Coronary artery (tissue), 2 donors: ENCODE measurements around the gene GALNT17.
"Not testable (repeated sequence)": the region's sequence is repeated elsewhere in the genome, so short reads cannot be mapped to it uniquely, and the experiment has no call there.

ENCODE experiments used
- DNase-seq: peaks from one replicate; pipeline ENCODE4 v3.0.0-alpha.2; 2017; ENCODE audit warnings: low spot score
- H3K27ac ChIP-seq, 2 donors: fragments of 200-600 bp; sonication (generic); one replicate each; pipeline ENCODE4 v1.5.1; 2016 to 2019
- H3K4me3 ChIP-seq: fragments of 200-600 bp; sonication (generic); 2 replicates; pipeline ENCODE4 v1.5.1; 2016; ENCODE audit warnings: mild to moderate bottlenecking, moderate library complexity
- TF ChIP-seq, protein P1 (sequence below): fragments of 200-600 bp; sonication (generic); IDR thresholded peaks from one replicate; pipeline ENCODE4 v1.5.1; 2019; ENCODE audit warnings: antibody characterized with exemption

Gene GALNT17

GRCh38 chr7:71210220-71210619 lies 78.3 kb downstream of the GALNT17 start:
- H3K4me3 ChIP-seq, result no peak overlapping the region
- H3K27ac ChIP-seq, result no peak overlapping the region
- TF ChIP-seq, protein P1, sequence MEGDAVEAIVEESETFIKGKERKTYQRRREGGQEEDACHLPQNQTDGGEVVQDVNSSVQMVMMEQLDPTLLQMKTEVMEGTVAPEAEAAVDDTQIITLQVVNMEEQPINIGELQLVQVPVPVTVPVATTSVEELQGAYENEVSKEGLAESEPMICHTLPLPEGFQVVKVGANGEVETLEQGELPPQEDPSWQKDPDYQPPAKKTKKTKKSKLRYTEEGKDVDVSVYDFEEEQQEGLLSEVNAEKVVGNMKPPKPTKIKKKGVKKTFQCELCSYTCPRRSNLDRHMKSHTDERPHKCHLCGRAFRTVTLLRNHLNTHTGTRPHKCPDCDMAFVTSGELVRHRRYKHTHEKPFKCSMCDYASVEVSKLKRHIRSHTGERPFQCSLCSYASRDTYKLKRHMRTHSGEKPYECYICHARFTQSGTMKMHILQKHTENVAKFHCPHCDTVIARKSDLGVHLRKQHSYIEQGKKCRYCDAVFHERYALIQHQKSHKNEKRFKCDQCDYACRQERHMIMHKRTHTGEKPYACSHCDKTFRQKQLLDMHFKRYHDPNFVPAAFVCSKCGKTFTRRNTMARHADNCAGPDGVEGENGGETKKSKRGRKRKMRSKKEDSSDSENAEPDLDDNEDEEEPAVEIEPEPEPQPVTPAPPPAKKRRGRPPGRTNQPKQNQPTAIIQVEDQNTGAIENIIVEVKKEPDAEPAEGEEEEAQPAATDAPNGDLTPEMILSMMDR, result no peak
- peak; percentile 24 for DNase-seq

GRCh38 chr7:71212433-71212832 lies 80.5 kb downstream of the GALNT17 start:
- not testable (repeated sequence) for H3K27ac ChIP-seq, H3K4me3 ChIP-seq
- peak; percentile 26 for DNase-seq

GRCh38 chr7:71216211-71216610 lies 84.3 kb downstream of the GALNT17 start:
- TF ChIP-seq, protein P1, result no peak
- H3K4me3 ChIP-seq, result no peak overlapping the region
- no peak for DNase-seq
- no peak overlapping the region for H3K27ac ChIP-seq

DNA sequence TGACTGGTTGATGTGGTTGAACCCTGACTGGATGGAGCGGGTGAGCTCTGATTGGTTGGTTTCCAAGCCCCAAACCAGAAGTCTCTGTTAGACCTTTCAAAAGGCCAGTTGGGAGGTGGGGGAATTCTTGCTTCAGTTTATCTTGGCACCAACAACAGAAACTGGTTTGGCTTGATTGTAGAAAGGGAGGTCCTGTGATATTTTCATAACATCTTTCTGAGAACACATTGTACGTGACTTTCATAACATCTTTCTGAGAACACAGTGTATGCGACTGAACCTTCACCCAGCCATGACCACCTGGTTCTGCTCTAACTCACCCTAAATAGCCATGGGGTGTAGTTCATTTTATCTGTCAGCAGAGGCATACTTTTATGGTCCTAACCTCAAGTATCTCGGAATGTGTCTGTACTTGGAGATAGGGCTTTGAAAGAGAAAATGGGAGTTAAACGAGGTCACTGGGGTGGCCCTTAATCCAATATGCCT lies 88.3 kb downstream of the GALNT17 start:
- DNase-seq, result no peak
- H3K4me3 ChIP-seq, result no peak overlapping the region
- H3K27ac ChIP-seq, result peak overlapping the region; percentile 71 to 82
- TF ChIP-seq, protein P1, result no peak

GRCh38 chr7:71221049-71221448 lies 89.1 kb downstream of the GALNT17 start:
- TF ChIP-seq, protein P1, result no peak
- Histone ChIP-seq H3K27ac (peak overlapping the region; percentile 71 to 82), H3K4me3 (no peak overlapping the region)
- no peak for DNase-seq

DNA sequence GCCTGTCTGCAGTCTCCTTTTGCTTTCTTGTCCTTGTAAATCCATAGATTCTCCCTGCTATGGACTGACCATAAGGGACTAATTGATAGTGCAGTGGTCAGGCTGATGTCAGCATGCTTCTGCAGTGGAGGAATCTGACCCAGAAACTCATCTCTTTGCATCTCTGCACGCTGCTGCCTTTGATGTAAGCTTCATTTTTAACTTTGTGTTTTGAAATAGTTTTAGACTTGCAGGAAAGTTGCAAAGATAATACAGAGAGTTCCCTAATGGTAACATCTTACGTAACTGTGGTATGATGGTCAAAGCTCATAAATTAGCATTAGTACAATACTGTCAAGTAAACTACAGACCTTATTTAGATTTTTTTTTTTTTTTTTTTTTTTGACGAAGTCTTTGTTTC lies 89.6 kb downstream of the GALNT17 start:
- TF ChIP-seq, protein P1, result no peak
- DNase-seq, result no peak
- Histone ChIP-seq H3K4me3 (no peak overlapping the region), H3K27ac (peak overlapping the region in 1 of 2 donors; percentile 82)

GRCh38 chr7:71227126-71227525 lies 95.2 kb downstream of the GALNT17 start:
- TF ChIP-seq, protein P1, result no peak
- no peak for DNase-seq
- H3K4me3 ChIP-seq, result no peak overlapping the region
- H3K27ac ChIP-seq, result no peak overlapping the region

- TF ChIP-seq, protein P1, result no peak
- H3K4me3 ChIP-seq, result no peak overlapping the region
- no peak overlapping the region for H3K27ac ChIP-seq
- DNase-seq, result peak; percentile 65
These were observed 97.2 kb downstream of the GALNT17 start for GRCh38 chr7:71229148-71229547.
